Trophoblast cell (in vitro differentiated cells and primary cell): ENCODE measurements around the gene EIF2AK3.

Source experiments
- DNase-seq, 2 donors: peaks; one replicate each; pipeline ENCODE4 v3.0.0-alpha.2; 2016
- H2AFZ ChIP-seq: 2 replicates; pipeline ENCODE4 v1.6.1; 2013; ENCODE audit warnings: low read length, moderate library complexity, mild to moderate bottlenecking; ENCODE audit not compliant: insufficient read depth, poor library complexity
- H2AK5ac ChIP-seq: 2 replicates; pipeline ENCODE4 v1.6.1; 2013; ENCODE audit warnings: mild to moderate bottlenecking, low read length
- H2BK120ac ChIP-seq: 2 replicates; pipeline ENCODE4 v1.6.1; 2013; ENCODE audit warnings: low read length, mild to moderate bottlenecking, moderate library complexity; ENCODE audit not compliant: insufficient read depth, poor library complexity
- H2BK12ac ChIP-seq: 2 replicates; pipeline ENCODE4 v1.6.1; 2013; ENCODE audit warnings: mild to moderate bottlenecking, low read length, moderate library complexity
- H2BK5ac ChIP-seq: 2 replicates; pipeline ENCODE4 v1.6.1; 2013; ENCODE audit warnings: low read length, low read depth, moderate library complexity, mild to moderate bottlenecking; ENCODE audit not compliant: poor library complexity
- H3K14ac ChIP-seq: 2 replicates; pipeline ENCODE4 v1.6.1; 2013; ENCODE audit warnings: mild to moderate bottlenecking, low read length
- H3K18ac ChIP-seq: 2 replicates; pipeline ENCODE4 v1.6.1; 2013; ENCODE audit warnings: mild to moderate bottlenecking, low read length
- H3K23ac ChIP-seq: 2 replicates; pipeline ENCODE4 v1.6.1; 2013; ENCODE audit warnings: low read length
- H3K27ac ChIP-seq: 2 replicates; pipeline ENCODE4 v1.5.1; 2013; ENCODE audit warnings: low read depth, mild to moderate bottlenecking, inconsistent platforms, low read length, moderate library complexity
- H3K27me3 ChIP-seq: 2 replicates; pipeline ENCODE4 v1.6.1; 2013; ENCODE audit warnings: inconsistent platforms, mild to moderate bottlenecking, low read length, moderate library complexity; ENCODE audit not compliant: insufficient read depth
- H3K36me3 ChIP-seq, 2 experiments: 1 replicate in 1 of 2; 2 replicates in 1 of 2; pipeline ENCODE4 v1.6.1; 2013; ENCODE audit warnings: low read length in 2 of 2, mild to moderate bottlenecking in 2 of 2, moderate library complexity in 1 of 2; ENCODE audit not compliant: insufficient read depth in 2 of 2, control insufficient read depth in 1 of 2
- H3K4ac ChIP-seq: 2 replicates; pipeline ENCODE4 v1.6.1; 2013; ENCODE audit warnings: low read depth, mild to moderate bottlenecking, low read length, moderate library complexity
- H3K4me1 ChIP-seq, 2 experiments: 1 replicate in 1 of 2; 2 replicates in 1 of 2; pipeline ENCODE4 v1.6.1; 2013; ENCODE audit warnings: low read length in 2 of 2, mild to moderate bottlenecking in 2 of 2, moderate library complexity in 1 of 2; ENCODE audit not compliant: insufficient read depth in 2 of 2, control insufficient read depth in 1 of 2
- H3K4me2 ChIP-seq: 2 replicates; pipeline ENCODE4 v1.6.1; 2013; ENCODE audit warnings: inconsistent platforms, mild to moderate bottlenecking, low read length, moderate library complexity
- H3K4me3 ChIP-seq: 2 replicates; pipeline ENCODE4 v1.5.1; 2013; ENCODE audit warnings: mild to moderate bottlenecking, low read depth, low read length, inconsistent platforms
- H3K79me1 ChIP-seq: one replicate; pipeline ENCODE4 v1.6.1; 2013; ENCODE audit warnings: low read length
- H3K79me2 ChIP-seq: 2 replicates; pipeline ENCODE4 v1.6.1; 2013; ENCODE audit warnings: low read length, mild to moderate bottlenecking; ENCODE audit not compliant: control insufficient read depth, insufficient read depth, poor library complexity
- H3K9ac ChIP-seq: 2 replicates; pipeline ENCODE4 v1.6.1; 2013; ENCODE audit warnings: mild to moderate bottlenecking, low read length
- H3K9me3 ChIP-seq: 2 replicates; pipeline ENCODE4 v1.6.1; 2013; ENCODE audit warnings: low read depth, mild to moderate bottlenecking, control low read depth, inconsistent platforms, low read length; ENCODE audit not compliant: insufficient read depth
- H4K12ac ChIP-seq: 2 replicates; pipeline ENCODE4 v1.6.1; 2013; ENCODE audit warnings: low read depth, mild to moderate bottlenecking, low read length, moderate library complexity
- H4K8ac ChIP-seq: 2 replicates; pipeline ENCODE4 v1.6.1; 2013; ENCODE audit warnings: low read depth, mild to moderate bottlenecking, low read length, moderate library complexity
- H4K91ac ChIP-seq: one replicate; pipeline ENCODE4 v1.6.1; 2013; ENCODE audit warnings: low read depth, mild to moderate bottlenecking, low read length, moderate library complexity
- WGBS: extraction: QIAGEN DNeasy Blood & Tissue Kit; methylation state at CpG from one replicate; pipeline ENCODE4 v1.1.7; 2013; ENCODE audit warnings: missing lambda C conversion rate; ENCODE audit not compliant: insufficient read length, insufficient coverage; ENCODE audit errors: extremely low coverage; 5-methylcytosine and 5-hydroxymethylcytosine counted together

The EIF2AK3 gene

DNA sequence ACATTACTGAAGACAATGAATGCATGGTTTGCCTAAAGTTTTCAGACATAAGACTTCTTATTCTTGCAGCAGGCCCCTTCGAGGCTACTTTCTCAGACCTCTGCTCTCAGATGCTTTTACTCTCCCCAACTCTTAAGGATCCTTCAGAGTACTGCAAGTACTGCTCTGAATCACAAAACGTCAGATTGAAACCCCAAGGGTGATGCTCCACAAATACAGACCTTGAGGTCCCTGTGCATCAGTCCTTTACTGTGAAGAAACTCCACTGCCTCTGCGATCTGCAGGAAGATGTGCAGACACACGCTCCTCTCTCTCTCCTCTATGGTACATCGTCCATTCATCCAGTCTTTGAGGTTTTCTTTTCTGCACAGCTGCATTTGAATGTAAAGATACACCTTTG lies 52.8 kb downstream of the EIF2AK3 start:
- Histone ChIP-seq H2BK120ac (no peak overlapping the region), H2AFZ (no peak overlapping the region), H3K14ac (no peak overlapping the region), H3K18ac (no peak overlapping the region), H3K27ac (no peak overlapping the region), H3K9ac (no peak overlapping the region), H2AK5ac (no peak overlapping the region), H3K36me3 (peaks cover 8 to 27% of the 10 kb centered on the region in 2 experiments), H2BK5ac (no peak overlapping the region), H3K4me3 (no peak overlapping the region), H3K79me2 (no peaks in the 10 kb centered on the region), H4K12ac (no peak overlapping the region), H3K27me3 (no peaks in the 10 kb centered on the region), H2BK12ac (no peak overlapping the region), H3K4ac (no peak overlapping the region), H3K4me2 (no peak overlapping the region), H4K8ac (no peak overlapping the region), H3K79me1 (no peaks in the 10 kb centered on the region), H4K91ac (no peak overlapping the region), H3K23ac (no peak overlapping the region), H3K9me3 (peaks cover 2% of the 10 kb centered on the region), H3K4me1 (no peaks in the 10 kb centered on the region)
- DNase-seq, result no peak
- WGBS, result no CpG with 5 or more reads among the region's 5 CpGs

DNA sequence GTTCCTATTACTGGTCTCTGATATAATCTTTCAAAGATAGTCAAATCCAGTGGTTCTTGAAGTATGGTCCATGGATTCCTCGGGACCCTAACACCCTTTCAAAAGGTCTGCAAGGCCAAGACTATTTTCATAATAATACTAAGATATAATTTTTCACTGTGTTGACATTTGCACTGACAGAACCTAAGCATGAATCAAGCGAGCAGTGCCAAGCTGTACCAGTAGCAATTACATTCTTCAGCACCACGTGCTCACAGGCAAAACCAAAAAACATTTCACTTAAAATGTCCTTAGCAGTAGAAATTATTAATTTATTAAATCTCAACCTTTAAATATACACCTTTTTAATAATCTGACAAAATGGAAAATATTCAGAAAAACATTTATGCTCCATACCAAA lies 59.1 kb downstream of the EIF2AK3 start:
- Histone ChIP-seq H3K4me2 (no peak overlapping the region), H4K12ac (no peak overlapping the region), H2BK120ac (no peak overlapping the region), H2BK5ac (no peak overlapping the region), H3K79me2 (no peaks in the 10 kb centered on the region), H3K4ac (no peak overlapping the region), H3K4me3 (no peak overlapping the region), H3K36me3 (peaks cover 10% of the 10 kb centered on the region in 2 experiments), H4K8ac (no peak overlapping the region), H3K4me1 (no peaks in the 10 kb centered on the region), H2AFZ (no peak overlapping the region), H2BK12ac (no peak overlapping the region), H3K23ac (no peak overlapping the region), H3K9ac (no peak overlapping the region), H3K14ac (no peak overlapping the region), H3K27me3 (no peaks in the 10 kb centered on the region), H3K27ac (no peak overlapping the region), H3K79me1 (no peaks in the 10 kb centered on the region), H2AK5ac (no peak overlapping the region), H3K9me3 (peaks cover 2% of the 10 kb centered on the region), H4K91ac (no peak overlapping the region), H3K18ac (no peak overlapping the region)
- no CpG with 5 or more reads among the region's 3 CpGs for WGBS
- DNase-seq, result no peak

DNA sequence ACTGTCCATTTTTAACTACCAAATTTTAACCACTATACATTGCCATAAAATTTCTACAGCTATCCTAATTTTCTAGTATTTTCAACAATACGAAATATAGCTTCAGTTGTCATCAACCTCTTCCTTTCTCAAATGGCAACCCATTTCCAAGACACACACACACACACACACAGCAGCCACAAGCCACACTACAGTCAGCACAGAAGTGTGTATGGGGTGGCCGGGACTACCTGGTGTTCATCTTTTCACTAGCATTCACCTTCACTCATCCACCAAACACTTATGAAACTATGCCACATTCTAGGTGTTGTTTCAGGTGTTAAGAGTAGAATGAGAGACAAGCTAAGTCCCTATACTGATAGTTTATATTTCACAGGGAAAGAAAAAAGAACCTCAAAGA lies 62.9 kb downstream of the EIF2AK3 start:
- H3K9me3 ChIP-seq, result no peaks in the 10 kb centered on the region
- H4K8ac ChIP-seq, result no peak overlapping the region
- H4K91ac ChIP-seq, result no peak overlapping the region
- no peak overlapping the region for H2BK120ac ChIP-seq
- H3K18ac ChIP-seq, result no peak overlapping the region
- H3K4ac ChIP-seq, result no peak overlapping the region
- no peaks in the 10 kb centered on the region for H3K79me2 ChIP-seq
- H2BK12ac ChIP-seq, result no peak overlapping the region
- no CpG with 5 or more reads among the region's 2 CpGs for WGBS
- H2BK5ac ChIP-seq, result no peak overlapping the region
- H3K4me1 ChIP-seq, result no peaks in the 10 kb centered on the region
- H4K12ac ChIP-seq, result no peak overlapping the region
- H3K23ac ChIP-seq, result peak overlapping the region; percentile 46
- no peak overlapping the region for H3K4me2 ChIP-seq
- H3K27me3 ChIP-seq, result no peaks in the 10 kb centered on the region
- no peak overlapping the region for H3K14ac ChIP-seq
- H2AK5ac ChIP-seq, result no peak overlapping the region
- H3K79me1 ChIP-seq, result no peaks in the 10 kb centered on the region
- no peak overlapping the region for H3K4me3 ChIP-seq
- no peak for DNase-seq
- H3K9ac ChIP-seq, result no peak overlapping the region
- no peak overlapping the region for H3K27ac ChIP-seq
- peaks cover 9 to 15% of the 10 kb centered on the region in 2 experiments for H3K36me3 ChIP-seq
- no peak overlapping the region for H2AFZ ChIP-seq

DNA sequence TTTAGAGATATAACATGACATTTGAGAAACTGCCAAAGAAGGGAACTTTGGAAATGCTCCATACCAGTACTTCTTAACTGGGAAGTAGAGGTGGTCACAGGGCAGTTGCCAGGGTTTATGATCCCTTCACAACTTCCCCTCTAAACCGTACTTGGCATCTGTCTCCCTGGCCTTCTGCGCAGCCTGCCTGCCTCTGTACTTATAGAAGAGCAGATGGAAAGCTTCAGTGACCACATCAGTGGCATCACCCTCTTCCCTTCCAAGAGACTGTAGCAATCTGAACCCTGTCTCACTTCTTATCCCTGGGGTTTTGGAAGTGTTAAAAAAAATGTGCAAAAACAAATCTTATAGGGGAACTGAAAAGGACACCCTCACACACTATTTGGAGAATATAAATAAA lies 64.1 kb downstream of the EIF2AK3 start:
- Histone ChIP-seq H3K4ac (no peak overlapping the region), H3K36me3 (peaks cover 8 to 12% of the 10 kb centered on the region in 2 experiments), H2BK5ac (no peak overlapping the region), H3K4me3 (no peak overlapping the region), H3K4me1 (no peaks in the 10 kb centered on the region), H2BK120ac (no peak overlapping the region), H3K79me1 (no peaks in the 10 kb centered on the region), H4K91ac (no peak overlapping the region), H4K8ac (no peak overlapping the region), H3K27ac (no peak overlapping the region), H2AFZ (no peak overlapping the region), H4K12ac (no peak overlapping the region), H3K4me2 (no peak overlapping the region), H3K79me2 (no peaks in the 10 kb centered on the region), H3K27me3 (no peaks in the 10 kb centered on the region), H3K9ac (no peak overlapping the region), H3K23ac (no peak overlapping the region), H3K18ac (no peak overlapping the region), H2AK5ac (no peak overlapping the region), H2BK12ac (no peak overlapping the region), H3K14ac (no peak overlapping the region), H3K9me3 (no peaks in the 10 kb centered on the region)
- WGBS, result no CpG with 5 or more reads among the region's 2 CpGs
- DNase-seq, result no peak
